Fibroblast of skin of scalp (primary cell): ENCODE measurements around the gene SETDB2.

Experiments
- DNase-seq: peaks from one replicate; pipeline ENCODE4 v3.0.0-alpha.2; 2013

The SETDB2 gene

DNA sequence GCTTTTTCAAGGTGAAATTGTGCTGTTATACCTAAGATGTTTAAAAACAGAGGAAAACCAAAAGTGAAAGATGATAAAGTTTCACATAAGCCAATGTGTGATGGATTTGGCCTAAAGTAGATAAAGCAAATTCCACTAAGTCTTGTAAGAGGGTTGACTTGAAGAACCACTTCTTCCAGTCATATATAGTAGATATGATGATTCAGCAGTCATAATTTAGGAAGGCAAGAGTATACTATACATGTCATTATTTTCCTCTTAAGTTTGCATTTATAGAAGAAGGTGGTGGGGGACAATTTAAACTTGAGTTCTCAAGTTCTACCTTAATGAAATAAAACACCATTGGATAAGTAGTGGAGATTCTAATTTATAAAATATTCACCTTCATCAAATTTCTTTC lies 88.9 kb downstream of the SETDB2 start:
- no peak for DNase-seq

DNA sequence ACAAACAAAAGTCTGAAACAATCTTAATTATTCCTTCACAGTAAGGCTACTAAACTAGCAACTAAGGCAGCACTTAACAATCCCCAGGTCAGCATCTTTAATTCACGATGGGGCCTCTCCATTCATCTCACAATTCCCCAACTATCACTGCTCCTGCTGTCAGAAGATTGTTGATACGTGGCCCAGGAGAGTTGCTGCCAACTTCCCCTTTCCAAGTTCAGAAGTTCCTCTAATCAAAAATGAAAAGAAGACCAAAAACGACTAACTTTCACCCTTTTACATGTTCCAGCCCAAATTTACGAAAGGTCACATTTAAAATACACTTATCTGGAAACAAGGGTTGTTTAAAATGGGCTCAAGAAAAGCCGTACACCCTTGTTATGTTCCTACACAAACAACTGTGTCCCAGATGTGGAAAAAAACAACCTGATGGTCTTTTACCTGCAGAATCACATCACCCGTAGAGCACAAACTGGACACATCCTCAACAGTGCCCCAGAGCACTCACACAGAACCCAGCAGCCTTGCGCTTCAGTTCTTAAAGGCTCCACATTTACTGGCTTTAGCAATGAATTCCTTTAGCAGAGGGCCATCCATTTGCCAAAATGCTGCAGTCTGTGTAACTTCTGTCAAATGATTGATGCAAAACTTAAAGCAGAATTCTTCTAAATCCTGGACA lies 89.7 kb downstream of the SETDB2 start:
- no peak for DNase-seq

DNA sequence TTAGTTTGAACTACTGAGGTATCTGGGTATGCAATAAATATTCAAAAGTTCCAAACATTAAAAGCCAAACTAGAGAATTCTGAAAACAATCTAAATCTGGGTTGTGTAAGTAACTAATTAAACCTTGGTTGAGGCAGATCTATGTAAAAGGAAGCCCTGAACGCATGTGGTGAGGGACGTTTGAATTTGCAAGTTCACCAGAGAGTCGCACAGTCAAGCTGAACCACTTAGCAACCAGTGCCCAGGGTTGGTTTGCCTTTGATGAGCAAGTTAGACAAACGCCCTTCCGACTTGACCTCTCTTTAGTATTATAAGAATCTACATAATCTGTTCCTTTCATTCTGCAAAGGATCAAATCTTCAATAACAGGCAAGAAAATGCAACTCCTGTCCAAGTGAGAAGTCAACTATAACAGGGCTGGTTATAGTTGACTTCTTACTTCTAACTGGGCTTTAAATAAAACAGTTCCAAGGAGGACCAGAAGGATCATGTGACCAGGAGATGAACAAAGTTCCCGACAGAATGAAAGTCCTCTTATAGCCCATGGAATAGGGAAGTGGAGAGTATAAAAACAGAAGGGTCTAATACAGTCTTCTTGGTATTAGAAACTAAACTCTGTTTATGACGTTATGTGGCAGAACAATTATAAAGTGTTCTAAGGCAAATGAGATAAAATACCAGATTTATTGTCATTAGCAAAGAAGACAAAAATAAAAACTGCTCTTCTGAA lies 92.2 kb downstream of the SETDB2 start:
- no peak for DNase-seq

DNA sequence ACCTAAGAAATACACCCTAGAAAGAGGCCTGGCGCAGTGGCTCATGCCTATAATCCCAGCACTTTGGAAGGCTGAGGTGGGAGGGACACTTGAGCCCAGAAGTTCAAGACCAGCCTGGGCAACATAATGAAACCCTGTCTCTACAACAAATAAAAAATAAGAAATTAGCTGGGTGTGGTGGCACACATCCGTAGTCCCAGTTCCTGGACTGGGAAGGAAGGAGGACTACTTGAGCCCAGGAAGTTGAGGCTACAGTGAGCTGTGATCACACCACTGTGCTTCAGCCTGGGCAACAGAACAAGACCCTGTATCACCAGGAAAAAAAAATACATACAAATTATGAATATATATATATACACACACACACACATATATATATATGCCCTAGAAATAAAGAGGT lies 94.3 kb downstream of the SETDB2 start:
- DNase-seq = no peak

DNA sequence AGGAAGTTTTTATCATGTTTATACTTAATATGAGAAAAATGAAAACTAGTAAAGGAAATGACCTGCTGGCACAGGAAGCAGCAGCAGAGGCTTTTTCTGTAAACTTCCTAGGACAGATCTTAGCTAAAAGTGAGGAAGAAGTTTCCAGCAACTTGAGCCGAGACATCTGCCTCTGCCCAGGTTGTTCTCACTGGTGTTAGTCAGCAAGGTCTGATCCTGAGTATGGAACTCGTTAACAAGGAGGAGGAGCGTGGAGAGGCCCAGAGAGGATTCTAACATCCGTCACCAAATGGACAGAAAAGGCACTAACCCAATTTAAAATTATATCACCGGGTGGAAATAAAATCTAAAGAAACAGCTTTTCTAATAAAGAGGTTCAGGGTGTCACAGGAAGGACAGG lies 95.2 kb downstream of the SETDB2 start:
- DNase-seq = no peak

DNA sequence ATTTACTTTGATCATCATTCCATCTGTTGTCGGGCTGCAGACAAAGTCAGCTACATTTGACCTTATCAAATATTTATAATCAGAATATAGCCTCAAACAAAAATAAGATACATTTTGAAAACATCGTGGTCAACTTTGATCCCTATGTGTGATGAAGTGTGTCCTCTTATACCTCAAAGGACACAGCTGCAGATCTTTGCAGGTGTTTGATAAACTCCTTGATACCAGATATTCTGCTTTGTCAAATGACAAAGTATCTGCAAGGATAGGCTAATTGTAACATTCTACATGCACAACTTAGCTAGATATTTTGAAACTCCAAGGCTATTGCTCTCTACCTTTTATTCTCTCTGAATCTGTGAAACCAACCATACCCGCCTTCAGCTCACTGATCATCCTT lies 95.7 kb downstream of the SETDB2 start:
- no peak for DNase-seq

DNA sequence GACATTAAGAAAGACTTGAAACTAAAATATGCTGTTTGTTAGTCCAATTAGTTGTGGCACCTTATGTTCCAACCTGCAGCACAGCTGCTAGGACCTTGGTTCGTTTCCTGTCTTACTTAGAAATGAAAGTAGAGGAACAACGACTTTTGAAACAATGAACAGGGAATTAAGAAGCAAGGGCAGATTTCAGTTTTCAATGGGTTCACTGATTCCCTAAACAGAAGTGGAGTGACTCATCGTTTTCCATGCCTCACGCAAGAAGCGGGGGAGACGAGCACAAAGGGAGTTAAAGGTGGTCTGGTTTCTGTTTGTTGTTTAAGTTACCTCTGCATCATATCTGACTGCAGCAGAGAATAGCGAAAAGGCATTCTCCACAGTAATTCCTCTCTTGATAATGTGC lies 96.5 kb downstream of the SETDB2 start:
- no peak for DNase-seq

DNA sequence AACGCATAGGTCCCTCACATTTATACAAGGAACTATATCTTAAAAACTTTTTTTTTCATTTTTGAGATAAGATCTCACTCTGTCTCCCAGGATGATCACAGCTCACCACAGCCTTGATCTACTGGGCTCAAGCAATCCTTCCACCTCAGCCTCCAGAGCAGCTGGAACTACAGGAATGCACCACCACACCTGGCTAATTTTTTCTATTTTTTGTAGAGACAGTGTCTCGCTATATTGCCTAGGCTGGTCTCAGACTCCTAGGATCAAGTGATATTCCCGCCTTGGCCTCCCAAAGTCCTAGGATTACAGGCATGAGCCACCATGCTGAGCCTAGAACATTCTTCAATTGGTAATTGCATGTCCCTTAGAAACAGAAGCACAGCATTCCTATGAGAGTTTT lies 99.6 kb downstream of the SETDB2 start:
- no peak for DNase-seq
